LNCaP clone FGC (cell line): Measurements from ENCODE around the gene ROR2.

Experiments used
- DNase-seq: peaks from one replicate; pipeline ENCODE4 v3.0.0-alpha.2; 2011; ENCODE audit warnings: low read depth
- H3K4me3 ChIP-seq: 2 replicates; pipeline ENCODE4 v1.5.1; 2011; ENCODE audit warnings: mild to moderate bottlenecking, low read depth, low read length, control low read depth
- TF ChIP-seq, protein P1 (sequence below): IDR thresholded peaks from 2 replicates; pipeline ENCODE4 v1.5.1; 2012; ENCODE audit warnings: mild to moderate bottlenecking; ENCODE audit not compliant: control insufficient read depth, insufficient read depth; ENCODE audit errors: extremely low read depth

The ROR2 gene

DNA sequence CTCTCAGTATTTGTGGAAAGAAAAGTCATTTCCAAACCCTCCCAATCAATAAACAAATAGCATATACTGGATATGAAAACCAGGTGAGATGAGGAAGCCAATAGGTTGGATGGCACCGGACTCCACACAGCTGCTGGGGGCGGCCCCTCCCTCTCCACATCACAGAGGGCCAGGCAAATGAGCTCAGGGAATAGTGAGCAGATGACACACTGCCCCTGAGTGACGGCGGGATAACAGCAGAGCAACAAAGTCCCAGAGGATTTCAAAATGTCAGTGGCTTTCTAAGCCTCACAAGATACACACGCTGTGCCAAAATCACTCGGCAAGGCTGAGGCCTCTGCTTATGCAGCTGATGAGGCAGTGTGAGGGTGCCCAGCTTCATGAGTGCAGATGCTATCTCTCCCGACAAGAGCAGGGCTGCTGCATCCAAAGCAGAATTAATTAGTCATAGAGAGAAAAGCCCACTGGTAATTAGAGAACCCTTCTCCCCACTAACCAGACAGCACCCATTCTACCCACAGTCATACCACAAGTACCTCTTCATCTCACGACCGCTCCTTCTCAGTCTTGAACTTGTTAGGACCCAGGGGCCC lies 291.4 kb downstream of the ROR2 start:
- no peak overlapping the region for H3K4me3 ChIP-seq
- no peak for DNase-seq
- TF ChIP-seq, protein P1, sequence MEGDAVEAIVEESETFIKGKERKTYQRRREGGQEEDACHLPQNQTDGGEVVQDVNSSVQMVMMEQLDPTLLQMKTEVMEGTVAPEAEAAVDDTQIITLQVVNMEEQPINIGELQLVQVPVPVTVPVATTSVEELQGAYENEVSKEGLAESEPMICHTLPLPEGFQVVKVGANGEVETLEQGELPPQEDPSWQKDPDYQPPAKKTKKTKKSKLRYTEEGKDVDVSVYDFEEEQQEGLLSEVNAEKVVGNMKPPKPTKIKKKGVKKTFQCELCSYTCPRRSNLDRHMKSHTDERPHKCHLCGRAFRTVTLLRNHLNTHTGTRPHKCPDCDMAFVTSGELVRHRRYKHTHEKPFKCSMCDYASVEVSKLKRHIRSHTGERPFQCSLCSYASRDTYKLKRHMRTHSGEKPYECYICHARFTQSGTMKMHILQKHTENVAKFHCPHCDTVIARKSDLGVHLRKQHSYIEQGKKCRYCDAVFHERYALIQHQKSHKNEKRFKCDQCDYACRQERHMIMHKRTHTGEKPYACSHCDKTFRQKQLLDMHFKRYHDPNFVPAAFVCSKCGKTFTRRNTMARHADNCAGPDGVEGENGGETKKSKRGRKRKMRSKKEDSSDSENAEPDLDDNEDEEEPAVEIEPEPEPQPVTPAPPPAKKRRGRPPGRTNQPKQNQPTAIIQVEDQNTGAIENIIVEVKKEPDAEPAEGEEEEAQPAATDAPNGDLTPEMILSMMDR: no peak

GRCh38 chr9:91657501-91657900 lies 292.5 kb downstream of the ROR2 start:
- no peak overlapping the region for H3K4me3 ChIP-seq
- TF ChIP-seq, protein P1: no peak
- no peak for DNase-seq

DNA sequence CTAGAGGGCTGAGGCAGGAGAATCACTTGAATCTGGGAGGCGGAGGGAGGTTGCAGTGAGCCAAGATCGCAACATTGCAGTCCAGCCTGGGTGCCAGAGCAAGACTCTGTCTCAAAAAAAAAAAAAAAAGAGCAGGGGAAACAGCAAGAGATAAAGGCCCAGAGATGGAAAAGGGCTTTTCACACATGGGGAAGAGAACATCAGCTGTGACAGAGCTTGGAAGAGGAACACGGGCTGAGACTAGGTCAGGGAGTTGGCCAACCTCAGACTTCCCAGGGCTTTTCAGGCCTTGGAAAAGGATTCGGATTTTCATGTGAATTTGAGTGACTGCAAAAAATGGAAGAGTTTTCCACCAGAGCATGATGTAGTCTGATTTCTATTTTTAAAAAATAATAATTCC lies 294.4 kb downstream of the ROR2 start:
- no peak overlapping the region for H3K4me3 ChIP-seq
- TF ChIP-seq, protein P1: no peak
- DNase-seq: no peak

GRCh38 chr9:91655215-91655614 lies 294.8 kb downstream of the ROR2 start:
- no peak overlapping the region for H3K4me3 ChIP-seq
- TF ChIP-seq, protein P1: no peak
- no peak for DNase-seq

GRCh38 chr9:91654527-91654926 lies 295.5 kb downstream of the ROR2 start:
- DNase-seq: no peak
- H3K4me3 ChIP-seq: no peak overlapping the region
- TF ChIP-seq, protein P1: no peak

- TF ChIP-seq, protein P1: no peak
- no peak for DNase-seq
- no peak overlapping the region for H3K4me3 ChIP-seq
These were observed 302.7 kb downstream of the ROR2 start for GRCh38 chr9:91647371-91647770.

DNA sequence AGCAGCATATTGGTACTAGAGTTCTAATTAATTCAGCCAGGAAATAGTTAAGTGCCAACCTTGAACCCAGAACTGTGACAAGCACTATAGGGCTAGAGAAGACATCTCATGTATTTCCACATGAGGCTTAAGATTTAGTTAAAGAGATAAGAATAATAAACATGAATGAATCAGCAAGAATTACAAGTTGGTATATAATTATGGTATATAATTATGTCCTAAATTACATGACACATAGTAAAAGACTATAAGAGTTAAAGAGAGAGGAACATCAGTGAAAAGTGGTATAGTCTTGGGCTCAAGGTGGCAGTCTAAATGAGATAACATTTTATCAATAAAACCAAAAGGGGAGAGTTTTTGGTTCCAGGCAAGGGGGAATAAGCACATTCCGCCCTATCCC lies 303.3 kb downstream of the ROR2 start:
- DNase-seq: no peak
- TF ChIP-seq, protein P1: no peak
- H3K4me3 ChIP-seq: no peak overlapping the region
